DLD1 (cell line): ENCODE measurements around the gene NUDT4B.
"Not testable (repeated sequence)": the region's sequence is repeated elsewhere in the genome, so short reads cannot be mapped to it uniquely, and the experiment has no call there.

Experiments used
- in situ Hi-C: cut with HindIII; loops from 2 replicates; pipeline ENCODE4 v1.10.0; 2017; ENCODE audit warnings: low sequenced_read_pairs

Gene NUDT4B

DNA sequence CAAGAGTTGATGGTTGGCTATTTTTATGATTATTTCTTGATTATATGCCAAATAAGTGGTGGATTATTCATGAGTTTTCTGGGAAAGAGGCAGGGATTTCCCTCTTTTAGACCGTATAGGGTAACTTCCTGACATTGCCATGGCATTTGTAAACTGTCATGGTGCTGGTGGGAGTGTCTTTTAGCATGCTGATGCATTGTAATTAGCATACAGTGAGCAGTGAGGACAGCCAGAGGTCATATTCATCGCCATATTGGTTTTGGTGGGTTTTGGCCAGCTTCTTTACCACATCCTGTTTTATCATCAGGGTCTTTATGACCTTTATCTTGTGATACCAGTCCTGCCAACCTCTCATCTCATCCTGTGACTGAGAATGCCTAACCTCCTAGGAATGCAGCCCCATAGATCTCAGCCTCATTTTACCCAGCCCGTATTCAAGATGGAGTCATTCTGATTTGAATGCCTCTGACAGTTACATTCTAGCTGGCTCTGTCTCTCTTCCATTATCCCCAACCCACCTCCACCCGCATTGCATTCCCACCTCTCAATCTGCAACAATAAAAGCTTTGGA is 45.3 kb downstream of the NUDT4B start:
- in situ Hi-C loops: not testable (repeated sequence)
